HG03520 (cell line): ENCODE measurements around the gene PPP3CA.
"Not testable (repeated sequence)": the region's sequence is repeated elsewhere in the genome, so short reads cannot be mapped to it uniquely, and the experiment has no call there.

Source experiments
- ATAC-seq: cut with Tn5 transposase; IDR thresholded peaks from one replicate; pipeline ENCODE4 v1.9.1; 2021; ENCODE audit warnings: mild to moderate bottlenecking, moderate library complexity; ENCODE audit not compliant: unreplicated experiment

The PPP3CA gene

GRCh38 chr4:101114936-101115372, 232.4 kb downstream of the PPP3CA start:
- ATAC-seq: no peak

DNA sequence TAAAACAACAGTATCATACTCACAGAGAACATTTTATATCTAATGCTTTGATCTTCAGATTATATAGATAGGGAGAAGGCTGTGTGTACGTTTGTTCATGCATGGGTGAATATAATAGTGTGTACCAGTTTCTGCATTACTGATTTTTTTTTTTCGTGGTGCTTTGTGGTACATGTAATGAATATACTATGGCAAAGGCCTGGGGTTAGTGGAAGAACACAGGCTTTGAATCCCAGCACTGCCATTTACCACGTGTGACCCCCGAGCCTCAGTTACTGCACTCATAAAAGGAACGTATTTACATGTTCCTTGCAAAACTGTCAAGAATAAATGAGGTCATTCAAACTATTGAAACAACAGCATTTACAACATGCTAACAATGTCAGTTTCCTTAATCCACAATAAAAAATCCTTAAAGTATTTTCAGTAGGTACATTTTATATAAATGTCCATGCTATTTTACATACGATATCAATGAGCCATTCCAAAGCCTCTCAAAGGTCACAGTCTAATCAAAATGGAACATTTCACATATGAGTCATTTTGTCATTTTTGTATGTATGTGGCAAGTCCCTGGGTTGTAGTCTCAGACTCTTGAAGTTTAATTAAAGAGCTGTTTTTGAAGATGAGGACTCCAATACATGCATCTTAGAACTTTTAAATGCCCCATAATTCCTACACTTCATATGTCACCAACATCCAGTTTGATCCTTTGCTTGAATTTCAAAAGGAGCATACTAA, 242.8 kb downstream of the PPP3CA start:
- ATAC-seq: no peak

DNA sequence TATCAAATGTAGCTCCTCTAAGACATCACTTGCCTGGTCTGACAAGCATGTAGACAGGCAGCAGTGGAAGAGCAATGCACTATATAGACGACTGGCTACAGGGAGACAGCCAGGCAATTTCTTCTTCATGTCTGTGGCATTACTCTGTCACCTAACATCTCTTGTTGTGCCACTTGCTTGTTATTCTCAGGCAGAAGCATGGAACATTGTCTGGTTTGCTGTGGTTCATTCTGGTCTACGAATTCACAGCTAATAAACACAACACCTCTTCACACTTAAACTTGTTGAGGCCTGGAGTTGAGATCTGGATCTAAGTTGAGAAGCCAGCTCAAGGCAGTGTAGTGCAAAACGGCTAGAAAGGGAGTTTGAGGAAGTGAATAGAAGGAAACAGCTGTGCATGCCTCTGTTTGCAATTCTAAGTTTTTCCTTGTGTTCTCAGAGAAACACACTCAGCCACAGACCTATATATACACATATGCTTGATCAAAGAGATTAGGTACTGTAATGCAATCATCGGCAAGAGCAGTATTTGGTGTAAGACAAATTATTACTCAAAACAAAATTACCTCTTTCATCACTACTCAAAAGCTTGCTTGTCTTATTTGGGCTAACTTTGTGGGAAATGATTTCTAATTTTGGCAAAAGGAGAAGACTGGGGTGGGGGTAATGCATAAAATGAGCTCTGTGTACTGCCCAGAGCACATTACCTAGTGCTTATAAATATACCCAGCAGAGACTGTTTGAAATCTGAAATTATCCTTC, 243.8 kb downstream of the PPP3CA start:
- ATAC-seq: peak; percentile 85

- no peak for ATAC-seq
Measured at GRCh38 chr4:101102114-101102742, 245.1 kb downstream of the PPP3CA start.

DNA sequence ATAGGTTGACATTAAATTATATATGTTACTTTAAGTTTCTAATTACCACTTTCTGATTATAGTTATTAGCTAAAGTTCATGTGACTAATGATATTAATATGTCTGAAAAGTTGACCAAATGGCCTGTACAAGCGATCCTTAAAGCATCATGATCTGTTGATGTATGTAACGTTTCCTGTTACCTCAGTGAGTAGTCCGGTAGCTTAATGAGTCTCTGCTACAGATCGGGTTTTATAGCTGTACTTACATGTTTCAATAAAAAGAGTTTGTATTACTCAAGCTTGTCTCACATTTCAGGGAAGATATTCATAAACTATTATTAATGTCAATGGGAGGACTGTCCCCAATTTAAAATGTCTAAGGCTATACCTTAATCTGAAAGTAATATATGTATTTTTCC, 246.3 kb downstream of the PPP3CA start:
- no peak for ATAC-seq

DNA sequence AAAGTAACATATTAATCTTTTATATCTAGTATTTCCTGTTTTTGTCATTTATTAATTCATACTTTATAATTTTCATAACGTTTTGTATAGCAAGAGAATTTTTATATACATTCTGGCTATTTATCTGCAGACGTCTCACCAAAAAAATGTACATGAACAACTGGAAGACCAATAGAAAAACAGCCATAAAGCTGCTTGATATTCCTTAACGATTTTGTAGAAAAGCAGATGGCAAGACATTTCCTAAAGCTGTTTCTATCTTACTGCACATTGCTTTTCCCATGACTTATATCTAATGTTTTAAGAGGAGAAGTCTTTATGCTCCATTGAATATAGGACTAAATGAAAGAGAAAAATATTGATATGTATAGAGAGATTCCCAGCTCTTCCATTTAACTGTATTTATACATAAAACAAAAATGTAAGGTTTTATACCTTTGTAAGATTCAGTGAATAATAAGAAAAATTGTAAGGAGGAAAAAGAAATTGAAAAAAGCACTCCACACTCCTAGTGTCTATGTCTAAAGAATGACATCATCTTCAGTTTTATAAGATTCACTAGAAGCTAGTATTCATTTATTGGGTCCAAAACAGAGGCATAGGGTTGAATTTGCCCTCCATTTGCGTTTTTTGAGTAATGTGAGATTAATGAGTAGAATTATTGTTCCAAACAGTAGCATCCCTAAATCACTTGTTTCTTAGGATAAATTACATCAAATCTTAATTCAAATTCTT, 248.5 kb downstream of the PPP3CA start:
- no peak for ATAC-seq

GRCh38 chr4:101092609-101093008, 254.7 kb downstream of the PPP3CA start:
- not testable (repeated sequence) for ATAC-seq

- no peak for ATAC-seq
Measured at GRCh38 chr4:101089168-101089567, 258.2 kb downstream of the PPP3CA start.

GRCh38 chr4:101086801-101087586, 260.3 kb downstream of the PPP3CA start:
- ATAC-seq: no peak

- ATAC-seq: no peak
Measured at GRCh38 chr4:101083131-101083530, 264.2 kb downstream of the PPP3CA start.

DNA sequence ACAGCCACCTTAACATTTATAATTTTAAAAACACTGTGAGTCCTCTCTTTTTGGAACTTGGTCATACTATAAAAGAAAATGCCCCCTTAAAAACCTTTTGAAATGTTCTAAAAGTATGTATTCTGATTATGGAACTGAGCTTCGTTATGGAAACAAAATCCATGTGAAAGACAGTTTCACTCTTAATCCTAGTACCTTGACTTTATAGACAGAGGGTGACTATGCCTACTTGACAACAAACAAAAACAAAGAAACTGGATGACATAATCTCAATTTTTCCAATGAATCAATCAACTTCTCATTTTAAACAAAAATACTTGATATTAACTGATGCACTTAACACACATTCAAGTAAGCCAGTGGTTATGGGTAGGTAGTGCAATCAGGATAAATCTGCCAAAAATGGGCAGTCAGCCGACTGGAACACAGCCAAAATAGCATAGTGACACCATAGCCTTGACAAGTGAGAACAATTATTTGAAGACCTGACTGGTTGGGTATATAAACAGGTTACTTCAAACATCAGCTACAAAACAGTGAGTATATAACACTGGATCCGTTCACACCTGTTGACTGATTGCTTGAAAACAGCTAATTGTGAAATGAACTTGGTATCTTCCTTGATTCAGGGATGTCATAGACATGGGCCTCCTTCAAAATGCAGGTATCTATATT, 265.5 kb downstream of the PPP3CA start:
- ATAC-seq: no peak

GRCh38 chr4:101081166-101081565, 266.2 kb downstream of the PPP3CA start:
- ATAC-seq: no peak

GRCh38 chr4:101078950-101079349, 268.4 kb downstream of the PPP3CA start:
- no peak for ATAC-seq

GRCh38 chr4:101076032-101076431, 271.3 kb downstream of the PPP3CA start:
- ATAC-seq: no peak

DNA sequence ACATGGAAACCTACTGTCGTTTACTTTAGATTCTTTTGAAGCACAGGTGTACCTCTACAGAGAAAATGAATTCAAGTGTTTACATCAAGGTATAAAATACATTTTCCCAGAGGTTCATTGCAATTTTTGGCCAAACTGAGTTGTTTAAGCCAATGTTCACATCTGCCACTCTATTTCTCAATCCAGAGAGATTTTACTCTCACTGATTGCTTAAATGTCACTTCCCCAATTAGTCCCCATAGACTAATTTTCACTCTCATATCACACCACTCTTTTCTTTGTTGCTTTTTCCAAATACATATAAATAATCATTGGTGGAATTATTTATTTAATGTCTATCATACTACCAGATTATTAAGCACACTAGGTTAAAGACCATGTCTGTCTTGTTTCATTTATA, 271.8 kb downstream of the PPP3CA start:
- no peak for ATAC-seq

DNA sequence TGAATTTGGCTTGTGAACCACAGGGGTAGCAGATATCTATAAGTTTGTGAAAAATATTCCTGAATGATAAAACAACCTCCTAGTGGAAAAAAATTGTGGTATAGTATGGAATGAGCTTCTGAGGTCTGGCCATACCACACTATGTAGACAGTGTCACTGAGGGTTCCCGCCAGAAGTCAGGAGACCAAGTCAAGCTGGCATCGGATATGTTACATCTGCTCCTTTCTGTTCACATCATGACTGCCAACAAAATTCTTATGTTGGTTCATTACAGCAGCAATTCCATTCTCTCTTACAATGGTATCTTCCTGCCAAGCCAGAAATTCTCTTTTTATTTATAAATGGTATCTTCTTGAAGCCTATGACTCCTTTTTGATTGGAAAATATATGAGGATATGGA, 273.0 kb downstream of the PPP3CA start:
- ATAC-seq: no peak

GRCh38 chr4:101071241-101071640, 276.1 kb downstream of the PPP3CA start:
- ATAC-seq: no peak

- ATAC-seq: no peak
Measured at GRCh38 chr4:101068115-101068514, 279.2 kb downstream of the PPP3CA start.

- no peak for ATAC-seq
Measured at GRCh38 chr4:101067383-101067782, 279.9 kb downstream of the PPP3CA start.
